ENCODE data around the gene COL24A1.

Gene COL24A1

DNA sequence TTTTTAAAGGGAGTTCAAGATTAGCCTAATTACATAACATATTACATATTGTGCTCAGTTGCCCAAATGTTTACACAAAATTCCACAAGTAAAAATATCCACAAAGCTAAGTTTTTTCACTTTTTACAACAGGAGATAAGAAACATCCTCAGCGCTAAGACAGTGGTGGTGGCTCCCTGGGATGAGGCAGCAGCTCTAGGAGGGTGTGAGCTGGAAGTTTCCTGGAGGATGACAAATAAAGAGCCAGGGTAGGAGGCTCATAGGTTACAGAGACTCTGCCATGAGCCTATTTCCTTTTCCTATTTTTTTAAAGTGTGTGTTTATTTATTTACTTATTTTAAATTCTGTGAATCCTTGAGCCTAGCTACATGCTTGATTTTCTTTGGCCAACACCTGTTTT is 91.7 kb downstream of the COL24A1 start:
- TF ChIP-seq CTCF (IDR thresholded peaks at IDR 0.05; ENCODE audit: low read depth, low read length) = no peak
- no peak for DNase-seq (ENCODE audit: extremely low read depth, low read depth)

- no peak for DNase-seq (ENCODE audit: extremely low read depth, low read depth)
- no peak for TF ChIP-seq CTCF (IDR thresholded peaks at IDR 0.05; ENCODE audit: low read depth, low read length)
Measured at GRCh38 chr1:86063721-86064120, 92.9 kb downstream of the COL24A1 start.

DNA sequence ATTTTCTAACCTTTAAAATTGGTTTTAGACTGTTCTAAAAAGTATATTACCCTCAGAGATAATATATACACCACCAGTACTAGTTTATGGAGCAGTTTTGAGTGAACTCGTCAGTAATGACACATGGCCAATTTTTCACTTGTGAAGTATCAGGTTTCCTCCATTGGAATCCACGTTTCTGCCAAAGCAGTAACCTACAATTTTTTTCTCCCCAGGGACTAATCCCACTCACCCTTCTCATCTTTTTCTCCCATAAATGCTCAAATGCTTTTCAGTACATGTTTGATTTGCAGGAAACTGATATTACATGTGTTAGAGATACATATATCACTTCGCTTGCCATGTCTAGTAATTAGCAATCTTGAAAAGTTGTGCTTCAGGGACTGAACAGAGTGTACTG is 94.1 kb downstream of the COL24A1 start:
- TF ChIP-seq CTCF (IDR thresholded peaks at IDR 0.05; ENCODE audit: low read depth, low read length) = no peak
- no peak for DNase-seq (ENCODE audit: extremely low read depth, low read depth)

- no peak for DNase-seq (ENCODE audit: extremely low read depth, low read depth)
- no peak for TF ChIP-seq CTCF (IDR thresholded peaks at IDR 0.05; ENCODE audit: low read depth, low read length)
Measured at GRCh38 chr1:86061551-86061990, 95.0 kb downstream of the COL24A1 start.

DNA sequence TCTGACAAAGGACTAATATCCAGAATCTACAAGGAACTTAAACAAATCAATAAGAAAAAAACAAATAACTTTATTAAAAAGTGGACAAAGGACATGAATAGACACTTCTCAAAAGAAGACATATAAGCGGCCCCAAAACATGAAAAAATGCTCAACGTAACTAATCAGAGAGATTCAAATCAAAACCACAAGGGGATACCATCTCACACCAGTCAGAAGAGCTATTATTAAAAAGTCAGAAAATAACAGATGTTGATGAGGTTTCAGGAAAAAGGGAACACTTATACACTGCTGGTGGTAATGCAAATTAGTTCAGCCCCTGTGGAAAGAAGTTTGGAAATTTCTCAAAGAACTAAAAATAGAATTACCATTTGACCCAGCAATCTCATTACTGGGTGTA is 102.2 kb downstream of the COL24A1 start:
- DNase-seq (ENCODE audit: extremely low read depth, low read depth) = no peak
- TF ChIP-seq CTCF (IDR thresholded peaks at IDR 0.05; ENCODE audit: low read depth, low read length) = no peak

DNA sequence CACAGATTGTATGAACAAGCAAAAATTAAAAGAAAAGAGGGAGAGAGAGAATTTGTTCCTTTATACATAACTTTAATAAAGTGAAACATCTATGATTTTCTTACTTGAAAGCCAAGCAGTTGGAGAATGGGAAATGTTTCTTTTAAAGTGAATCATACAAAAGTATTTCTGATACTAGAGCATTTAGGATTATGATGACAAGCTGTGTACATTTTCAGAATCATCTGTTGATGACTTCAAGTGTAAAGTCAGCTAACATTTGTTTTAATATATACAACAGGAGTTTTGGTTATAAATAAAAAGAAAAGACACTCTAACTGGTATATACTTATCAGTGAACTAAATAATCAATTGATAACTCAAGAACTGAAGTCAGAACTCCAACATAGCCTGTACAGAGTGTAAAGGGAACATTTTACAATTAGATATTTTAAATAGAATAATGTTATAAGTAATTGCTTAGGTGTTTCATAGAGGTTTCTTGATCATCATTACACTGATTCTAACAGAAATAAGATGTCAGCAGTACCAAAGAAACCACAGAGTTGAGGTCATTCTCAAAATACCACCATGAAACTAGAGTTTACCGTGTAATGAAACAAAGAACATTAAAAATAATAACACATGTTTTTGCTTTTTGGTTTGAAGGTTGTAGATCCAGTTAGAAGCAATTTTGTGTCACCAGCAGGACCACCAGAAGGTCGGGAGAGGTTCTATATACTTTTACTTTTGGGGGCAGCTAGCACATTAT is 103.4 kb downstream of the COL24A1 start:
- no peak for TF ChIP-seq CTCF (IDR thresholded peaks at IDR 0.05; ENCODE audit: low read depth, low read length)
- no peak for DNase-seq (ENCODE audit: extremely low read depth, low read depth)

DNA sequence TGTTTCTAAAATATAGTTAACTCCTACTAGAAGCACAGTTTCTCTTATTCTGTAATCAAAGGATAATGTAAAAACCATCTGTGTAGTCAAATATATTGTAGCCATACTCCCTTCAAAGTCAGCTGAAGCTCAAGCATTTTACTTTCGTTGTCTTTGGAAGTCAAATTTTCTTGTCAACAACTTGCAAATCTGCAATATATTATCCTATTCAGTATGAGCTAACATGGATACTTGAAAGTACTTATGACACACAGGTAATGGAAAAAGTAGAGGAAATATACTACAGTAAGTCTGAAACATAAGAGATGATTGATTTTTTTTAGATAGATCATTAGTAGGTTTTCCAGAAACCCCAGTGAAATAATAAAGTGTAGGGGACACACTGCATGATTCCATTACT is 121.5 kb downstream of the COL24A1 start:
- no peak for TF ChIP-seq CTCF (IDR thresholded peaks at IDR 0.05; ENCODE audit: low read depth, low read length)
- DNase-seq (ENCODE audit: extremely low read depth, low read depth) = no peak

Data from AG09319 (cell line).